Right cardiac atrium (tissue), 5 donors: ENCODE measurements around the gene GBA2. TPM values are rescaled to one million over a fixed set of nuclear protein-coding genes. Genes with fewer than 3 reads are reported as not detected.
A peak's percentile ranks its signal among the peaks of the same experiment; 100 is the strongest.

Experiments
- ATAC-seq, 2 donors: fragments of 200-7000 bp; cut with Tn5 transposase; one replicate each; pipeline versions ENCODE4 v1.8.0 to v1.9.1; 2020; ENCODE audit warnings: moderate library complexity in 2 of 2, mild to moderate bottlenecking in 1 of 2
- DNase-seq, 3 donors: peaks; one replicate each; pipeline ENCODE4 v3.0.0-alpha.2; 2020
- H3K27ac ChIP-seq: one replicate; pipeline ENCODE4 v1.5.1; 2013; ENCODE audit warnings: mild to moderate bottlenecking, low read length, control low read depth, moderate library complexity
- H3K27me3 ChIP-seq: one replicate; pipeline ENCODE4 v1.6.1; 2013; ENCODE audit not compliant: control insufficient read depth, insufficient read depth
- H3K4me1 ChIP-seq: one replicate; pipeline ENCODE4 v1.6.1; 2013; ENCODE audit warnings: low read length; ENCODE audit not compliant: control insufficient read depth, insufficient read depth
- H3K4me3 ChIP-seq: one replicate; pipeline ENCODE4 v1.5.1; 2013; ENCODE audit warnings: low read length, control low read depth
- H3K9me3 ChIP-seq: one replicate; pipeline ENCODE4 v1.6.1; 2013; ENCODE audit warnings: low read length; ENCODE audit not compliant: control insufficient read depth
- WGBS: extraction: QIAGEN DNeasy Blood & Tissue Kit; methylation state at CpG from one replicate; pipeline ENCODE4 v1.1.7; 2013; 5-methylcytosine and 5-hydroxymethylcytosine counted together
- intact Hi-C, 4 donors: fragments of 100-400 bp; cut with DNase I; formaldehyde crosslinking; loops; one replicate each; pipeline versions ENCODE4 v1.11.0 to v1.14.0; 2022 to 2023
- polyA plus RNA-seq: library from polyadenylated mRNA; stranded (reverse); fragments of 200-250 nt; gene quantifications from one replicate; pipeline ENCODE4 v1.2.3, GENCODE V29; 2013
- total RNA-seq, 4 donors: library from RNA; stranded (reverse); fragmentation: NEBNext Ultra II Directional; extraction: Animal tissue kit (Norgen Biotek cat#: 25700); gene quantifications; one replicate each; pipeline ENCODE4 v1.2.1, GENCODE V29; 2021
- donor health status: healthy with polysubstance abuse.
- donor health status: DM: no; HTN: yes; CAD: no.
- donor health status: DM: no; HTN: no; CAD: no.
- donor health status: DM: no; HTN: yes; CAD: no; lungs with severe emphysema.
- donor health status: DM: yes; HTN: yes; CAD: no.

The GBA2 gene
- total and polyA plus RNA-seq, 5 donors, result 70.3 to 117 (median 93.8) TPM

DNA sequence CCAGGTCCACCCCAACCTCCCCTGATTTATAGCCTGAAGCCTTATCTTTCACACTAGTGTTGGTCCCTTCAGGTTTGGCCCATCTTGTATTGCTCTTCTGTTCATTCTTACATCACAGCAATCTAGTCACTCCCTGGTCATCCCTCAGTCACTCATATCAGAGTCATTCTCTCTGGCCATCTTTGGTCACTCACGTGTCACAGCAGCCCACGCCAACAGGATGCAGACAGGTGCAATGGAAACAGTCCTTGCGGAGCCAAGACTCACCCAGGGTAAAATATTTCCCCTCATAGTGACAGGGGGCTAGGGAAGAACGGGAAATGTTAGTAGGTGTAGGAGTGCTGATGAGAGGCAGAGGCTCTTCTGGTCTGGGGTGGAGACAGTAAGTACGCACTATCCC lies 4.4 kb upstream of the GBA2 start:
- H3K27ac ChIP-seq, result no peak overlapping the region
- intact Hi-C loops, result no loop called here
- H3K4me1 ChIP-seq, result peaks cover 4% of the 10 kb centered on the region

DNA sequence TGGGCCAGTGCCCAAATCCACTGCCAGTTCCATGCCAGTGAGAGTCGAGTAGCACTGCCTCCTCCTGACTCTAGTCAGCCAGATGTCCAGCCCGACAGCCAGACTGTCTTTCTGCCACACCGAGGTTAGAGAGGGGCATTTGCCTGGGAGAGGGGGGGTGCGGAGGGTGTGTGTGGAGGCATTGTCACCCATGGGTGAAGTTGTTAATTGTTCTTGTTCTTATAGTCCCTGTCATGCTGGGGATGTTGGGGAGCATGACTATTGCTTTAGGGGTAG lies 1.2 kb upstream of the GBA2 start:
- H3K4me3 ChIP-seq, result no peak overlapping the region
- H3K27ac ChIP-seq, result peak overlapping the region; percentile 98
- DNase-seq, result no peak

More for the DNA sequence above, 4.4 kb upstream of the GBA2 start:
- H3K4me3 ChIP-seq, result no peak overlapping the region
- ATAC-seq (no peak), DNase-seq (no peak)
- 82% methylated on average over 5 of the region's 5 CpGs for WGBS
- no peaks in the 10 kb centered on the region for H3K9me3 ChIP-seq
- no peaks in the 10 kb centered on the region for H3K27me3 ChIP-seq

DNA sequence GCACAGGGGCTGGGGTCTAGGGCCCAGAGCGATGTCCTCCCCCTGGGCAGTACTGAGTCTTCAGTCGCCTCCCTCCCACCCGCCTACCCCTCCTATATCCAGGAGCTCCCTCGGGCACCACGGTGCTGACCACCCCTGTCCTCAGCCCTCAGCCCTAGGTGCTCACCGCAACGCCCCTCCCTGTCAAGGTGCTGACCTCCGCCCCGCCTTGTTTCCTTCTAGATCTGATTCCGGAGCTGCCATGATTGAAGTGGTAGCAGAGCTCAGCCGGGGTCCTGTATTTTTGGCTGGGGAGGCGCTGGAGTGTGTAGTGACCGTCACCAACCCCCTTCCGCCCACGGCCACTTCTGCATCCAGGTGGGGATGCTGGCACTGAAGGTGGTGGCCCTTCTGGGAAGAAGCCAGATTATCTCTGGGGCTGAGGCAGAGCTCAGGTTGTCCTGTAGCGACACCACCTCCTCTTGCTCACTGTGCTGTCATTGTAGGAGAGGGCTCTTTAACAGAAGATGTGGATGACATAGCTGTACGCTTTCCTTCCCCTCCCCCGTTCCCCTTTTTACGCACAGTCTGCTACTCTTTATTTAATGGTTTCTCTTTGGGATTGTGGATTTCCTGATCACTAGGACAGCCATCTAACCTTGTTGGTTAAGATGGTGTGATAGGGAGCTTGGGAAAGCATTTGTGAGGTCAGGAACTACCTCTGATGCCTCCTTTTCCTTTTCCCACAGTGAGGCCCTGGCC lies 657 bp upstream of the GBA2 start:
- Histone ChIP-seq H3K4me1 (peaks cover 13% of the 10 kb centered on the region), H3K9me3 (no peaks in the 10 kb centered on the region), H3K27ac (peak overlapping the region; percentile 98), H3K27me3 (no peaks in the 10 kb centered on the region), H3K4me3 (peak overlapping the region; percentile 98)
- 5% methylated on average over 19 of the region's 19 CpGs for WGBS
- intact Hi-C loops, result loop anchor here in 1 of 4 donors (5.0 kb wide), 1 partner anchor 92 kb away; the partner anchor contains the start of genes CCDC107 and RMRP
- peak in 1 of 3 donors; percentile 65 for DNase-seq
- ATAC-seq, result peak; percentile 29 to 52

More for the DNA sequence above, 1.2 kb upstream of the GBA2 start:
- H3K4me1 ChIP-seq, result peaks cover 13% of the 10 kb centered on the region
- WGBS, result 54% methylated on average over 4 of the region's 4 CpGs
- no peak for ATAC-seq
- no peaks in the 10 kb centered on the region for H3K9me3 ChIP-seq
- intact Hi-C loops, result no loop called here
- no peaks in the 10 kb centered on the region for H3K27me3 ChIP-seq

DNA sequence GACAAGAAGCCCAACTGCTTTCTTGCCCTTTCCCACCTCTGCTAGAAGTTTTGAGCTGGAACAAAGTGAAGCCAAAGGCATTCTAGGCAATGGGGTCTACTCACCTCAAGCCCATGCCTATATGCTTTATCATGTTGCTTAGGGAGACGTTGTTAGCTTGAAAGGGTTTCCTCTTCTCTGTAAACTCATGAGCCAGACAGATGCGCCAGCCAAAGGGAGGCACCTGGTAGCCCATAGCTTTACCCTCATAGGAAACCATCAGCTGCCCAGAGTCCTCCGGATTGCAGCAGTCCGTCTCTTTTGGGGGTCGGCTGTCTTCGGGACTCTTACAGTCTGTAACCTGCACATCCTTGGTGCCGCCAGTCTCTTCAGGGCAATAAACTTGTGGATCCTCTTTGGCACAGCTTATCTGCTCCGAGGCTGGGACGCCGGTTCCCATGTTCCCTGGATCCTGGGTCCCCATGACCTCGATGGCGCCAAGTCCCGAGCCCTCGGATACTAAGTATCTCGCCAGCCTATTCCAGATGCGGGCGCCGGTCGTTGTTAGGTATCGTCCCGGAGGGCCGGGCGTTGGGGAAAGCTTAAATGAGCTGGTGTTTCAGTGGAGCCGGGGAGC lies 678 bp downstream of the GBA2 start:
- Histone ChIP-seq H3K9me3 (no peaks in the 10 kb centered on the region), H3K4me3 (peak overlapping the region; percentile 98), H3K27me3 (no peaks in the 10 kb centered on the region), H3K27ac (peak overlapping the region; percentile 98), H3K4me1 (peaks cover 13% of the 10 kb centered on the region)
- intact Hi-C loops, result loop anchor here in 1 of 4 donors (5.0 kb wide), 1 partner anchor 91 kb away; the partner anchor contains the start of genes CCDC107 and RMRP
- ATAC-seq, result peak; percentile 0 to 1
- under 1% methylated on average over 24 of the region's 24 CpGs for WGBS
- DNase-seq, result no peak

DNA sequence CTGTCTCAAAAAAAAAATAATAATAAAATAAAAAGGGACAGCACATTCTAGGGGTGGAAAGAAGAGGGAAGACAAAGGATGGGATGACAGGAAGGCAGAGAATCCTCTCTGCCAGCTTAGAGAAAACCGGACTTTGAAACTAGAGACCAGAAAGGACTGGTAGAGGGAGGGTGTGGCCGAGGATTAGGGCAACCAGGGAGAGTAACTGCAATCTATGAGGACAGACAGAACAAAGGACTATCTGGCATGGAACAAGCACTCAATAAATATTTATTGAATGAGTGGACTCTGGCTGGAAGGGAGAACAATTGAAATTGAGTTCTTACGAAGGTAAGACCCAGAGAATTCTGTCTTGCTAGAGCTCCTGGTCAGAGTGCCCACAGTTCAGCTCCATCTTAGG lies 2.4 kb downstream of the GBA2 start:
- Histone ChIP-seq H3K9me3 (no peaks in the 10 kb centered on the region), H3K27me3 (no peaks in the 10 kb centered on the region), H3K4me3 (peak overlapping the region; percentile 98), H3K4me1 (peaks cover 13% of the 10 kb centered on the region), H3K27ac (no peak overlapping the region)
- 31% methylated on average over 3 of the region's 3 CpGs for WGBS
- intact Hi-C loops, result loop anchor here in 1 of 4 donors (5.0 kb wide), 1 partner anchor 89 kb away; the partner anchor contains the start of genes CCDC107 and RMRP
- ATAC-seq, result no peak
- DNase-seq, result no peak

DNA sequence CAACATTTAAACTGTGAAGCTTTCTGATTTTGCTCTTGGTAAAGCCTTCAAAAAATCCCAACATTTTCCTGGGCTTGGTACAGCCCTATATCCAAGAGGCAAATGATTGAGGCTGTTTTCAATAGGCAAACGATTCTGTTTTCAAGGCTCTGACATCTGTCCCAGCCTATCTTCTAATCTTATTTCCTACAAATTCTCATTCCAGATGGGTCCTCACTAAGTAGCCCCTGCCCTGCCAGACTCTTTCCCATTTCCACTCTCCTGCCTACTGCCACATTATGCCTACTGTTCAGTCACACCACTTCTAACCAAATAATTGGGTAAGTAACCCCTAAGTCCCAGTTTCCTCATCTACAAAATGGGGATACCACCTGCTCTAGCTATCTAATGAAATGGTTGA lies 3.5 kb downstream of the GBA2 start:
- ATAC-seq, result no peak
- Histone ChIP-seq H3K27me3 (no peaks in the 10 kb centered on the region), H3K9me3 (no peaks in the 10 kb centered on the region), H3K4me1 (peaks cover 13% of the 10 kb centered on the region), H3K27ac (no peak overlapping the region), H3K4me3 (peak overlapping the region; percentile 98)
- DNase-seq, result no peak
- intact Hi-C loops, result loop anchor here in 1 of 4 donors (5.0 kb wide), 1 partner anchor 88 kb away; the partner anchor contains the start of genes CCDC107 and RMRP
- 26% methylated on average over 1 of the region's 1 CpG for WGBS

DNA sequence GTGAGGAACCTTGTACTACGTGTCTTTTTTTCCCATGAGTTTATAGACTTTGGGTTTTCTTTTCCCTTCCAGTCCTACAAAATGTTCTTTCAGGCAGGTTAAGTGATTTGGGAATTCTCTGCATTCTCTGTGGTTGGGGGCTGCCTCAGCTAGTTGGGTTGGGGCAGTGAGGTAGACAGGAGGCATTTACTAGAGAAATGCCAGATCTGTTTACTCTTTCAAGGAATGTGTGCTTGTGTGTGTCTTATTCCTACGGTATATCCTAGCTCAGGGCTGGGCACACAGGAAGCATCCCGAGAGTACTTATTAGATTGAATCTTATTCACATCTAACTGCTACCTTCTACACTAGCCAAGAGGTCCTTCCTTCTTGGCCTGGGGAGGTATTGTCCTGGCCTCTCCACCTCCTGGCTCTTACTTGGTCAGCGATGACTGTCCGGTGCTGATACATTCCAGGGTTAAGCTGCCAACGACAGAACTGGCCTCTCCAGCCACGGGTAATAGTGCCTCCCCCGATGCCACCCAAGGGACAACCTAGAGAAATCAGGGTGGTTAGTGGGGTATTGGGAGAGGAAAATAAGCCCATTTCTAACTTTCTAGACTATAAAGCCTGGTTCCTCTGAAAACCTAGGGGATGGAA lies 5.0 kb downstream of the GBA2 start:
- Histone ChIP-seq H3K4me1 (peaks cover 9% of the 10 kb centered on the region), H3K27ac (no peak overlapping the region), H3K4me3 (no peak overlapping the region), H3K27me3 (no peaks in the 10 kb centered on the region), H3K9me3 (no peaks in the 10 kb centered on the region)
- no peak for DNase-seq
- 69% methylated on average over 8 of the region's 8 CpGs for WGBS
- no peak for ATAC-seq
- intact Hi-C loops, result no loop called here

DNA sequence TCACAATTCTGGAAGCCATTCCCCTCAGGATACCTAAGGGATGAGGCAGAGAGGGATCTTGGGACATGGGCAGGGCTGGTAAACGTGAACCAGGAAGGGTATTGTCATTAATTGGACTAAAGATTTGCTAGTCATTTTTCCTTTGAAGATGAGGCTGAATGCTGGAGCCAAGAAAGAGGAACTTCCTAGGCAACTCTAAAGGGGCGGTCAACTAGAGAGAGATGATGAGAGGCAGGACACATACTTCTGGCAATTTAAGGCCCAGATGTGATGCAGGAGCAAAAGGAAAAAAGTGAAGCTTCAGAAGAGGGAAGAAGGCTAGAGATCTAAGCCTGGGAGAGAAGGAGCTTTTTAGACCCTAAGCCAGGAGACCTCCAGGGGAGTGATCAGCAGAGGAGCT lies 5.6 kb downstream of the GBA2 start:
- intact Hi-C loops, result no loop called here
- H3K27ac ChIP-seq, result no peak overlapping the region
- peaks cover 9% of the 10 kb centered on the region for H3K4me1 ChIP-seq
- H3K4me3 ChIP-seq, result no peak overlapping the region
- no peaks in the 10 kb centered on the region for H3K27me3 ChIP-seq
- no peaks in the 10 kb centered on the region for H3K9me3 ChIP-seq
- 62% methylated on average over 2 of the region's 2 CpGs for WGBS
- no peak for ATAC-seq
- DNase-seq, result no peak

DNA sequence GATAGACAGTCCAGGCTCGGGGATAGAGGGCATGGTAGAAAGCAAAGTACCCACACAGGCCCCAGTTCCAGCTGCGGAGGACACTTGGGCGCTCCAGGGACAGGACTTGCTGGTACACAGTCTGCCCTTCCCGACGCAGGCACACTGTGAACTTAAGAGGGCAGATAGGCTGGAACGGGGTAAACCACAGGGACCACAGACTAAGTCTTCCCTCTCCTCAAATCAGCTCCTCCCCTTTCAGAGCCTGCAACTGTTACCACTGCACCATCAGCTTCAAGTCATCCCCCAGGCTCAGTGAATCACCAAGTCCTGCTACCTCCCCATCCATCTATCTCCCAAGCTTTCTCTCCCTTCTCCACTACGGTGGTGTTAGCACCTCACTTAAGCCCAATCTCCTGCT lies 7.3 kb downstream of the GBA2 start:
- Histone ChIP-seq H3K27ac (no peak overlapping the region), H3K27me3 (no peaks in the 10 kb centered on the region), H3K4me3 (no peak overlapping the region), H3K4me1 (peaks cover under 1% of the 10 kb centered on the region), H3K9me3 (no peaks in the 10 kb centered on the region)
- 82% methylated on average over 7 of the region's 7 CpGs for WGBS
- DNase-seq (no peak), ATAC-seq (no peak)
- intact Hi-C loops, result no loop called here

DNA sequence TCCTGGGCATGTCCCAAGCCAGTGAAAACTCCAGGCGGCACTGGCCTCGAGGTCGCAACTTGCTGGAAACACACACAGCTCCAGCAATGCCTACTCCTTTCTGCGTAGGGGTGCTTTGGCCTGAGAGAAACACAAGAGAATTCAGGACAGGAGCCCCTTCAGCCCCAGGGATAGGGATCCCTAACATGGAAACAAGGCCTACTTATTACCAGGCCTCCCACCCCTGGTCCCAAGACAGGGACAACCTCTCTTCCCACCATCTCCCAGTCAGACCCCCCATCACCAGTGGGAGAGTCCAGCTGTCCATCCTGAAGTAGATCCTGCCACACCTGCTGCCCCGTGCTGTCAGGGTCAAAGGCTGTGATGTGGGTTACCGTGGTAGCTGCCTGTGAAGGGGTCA lies 8.8 kb downstream of the GBA2 start:
- DNase-seq (no peak), ATAC-seq (no peak)
- H3K4me1 ChIP-seq, result no peaks in the 10 kb centered on the region
- intact Hi-C loops, result no loop called here
- no peaks in the 10 kb centered on the region for H3K27me3 ChIP-seq
- WGBS, result 88% methylated on average over 6 of the region's 6 CpGs
- no peak overlapping the region for H3K4me3 ChIP-seq
- H3K27ac ChIP-seq, result no peak overlapping the region
- H3K9me3 ChIP-seq, result no peaks in the 10 kb centered on the region

DNA sequence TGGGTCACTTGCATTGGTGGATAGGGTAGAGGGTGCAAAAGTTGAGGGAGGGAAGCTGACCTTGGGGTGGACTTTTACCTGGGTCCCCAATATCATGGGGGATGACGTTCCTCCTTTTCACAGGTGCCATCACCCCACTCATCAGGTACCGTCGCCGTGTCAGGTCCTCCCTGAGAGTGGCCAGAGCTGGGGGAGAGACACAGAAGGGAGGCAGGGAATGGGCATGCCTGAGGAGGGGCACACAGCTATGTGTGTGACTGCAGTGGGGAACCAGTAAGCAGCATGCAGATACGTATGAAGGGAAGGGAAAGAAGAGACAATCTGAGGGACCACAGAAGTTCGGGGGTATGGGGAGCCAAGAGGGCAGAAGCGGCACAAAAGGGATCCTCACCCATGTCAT lies 10.1 kb downstream of the GBA2 start:
- no peak for ATAC-seq
- DNase-seq, result no peak
- no peak overlapping the region for H3K4me3 ChIP-seq
- H3K9me3 ChIP-seq, result no peaks in the 10 kb centered on the region
- WGBS, result 84% methylated on average over 7 of the region's 7 CpGs
- intact Hi-C loops, result no loop called here
- H3K4me1 ChIP-seq, result no peaks in the 10 kb centered on the region
- no peak overlapping the region for H3K27ac ChIP-seq
- H3K27me3 ChIP-seq, result no peaks in the 10 kb centered on the region
